ENCODE data around the gene JMJD1C.

DNA sequence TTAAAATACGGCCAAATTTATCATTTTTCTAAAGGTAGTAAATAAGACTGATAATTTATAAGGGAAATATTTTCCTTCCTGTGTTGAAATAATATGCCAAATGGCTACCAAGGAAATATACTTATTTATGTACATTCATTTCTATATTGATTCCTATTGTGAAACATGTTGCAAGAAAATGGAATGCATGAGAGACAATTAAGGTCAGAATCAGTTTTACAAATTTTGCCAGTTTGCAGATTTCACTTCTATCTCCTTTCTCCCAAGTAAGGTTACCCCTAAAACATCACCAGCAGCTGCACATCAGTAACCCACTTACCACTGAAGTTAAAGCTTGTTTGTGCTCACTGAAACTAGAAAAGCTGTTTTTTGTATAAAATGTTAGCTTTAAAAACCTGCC lies 36.2 kb upstream of the JMJD1C start:
- TF ChIP-seq, protein P1, sequence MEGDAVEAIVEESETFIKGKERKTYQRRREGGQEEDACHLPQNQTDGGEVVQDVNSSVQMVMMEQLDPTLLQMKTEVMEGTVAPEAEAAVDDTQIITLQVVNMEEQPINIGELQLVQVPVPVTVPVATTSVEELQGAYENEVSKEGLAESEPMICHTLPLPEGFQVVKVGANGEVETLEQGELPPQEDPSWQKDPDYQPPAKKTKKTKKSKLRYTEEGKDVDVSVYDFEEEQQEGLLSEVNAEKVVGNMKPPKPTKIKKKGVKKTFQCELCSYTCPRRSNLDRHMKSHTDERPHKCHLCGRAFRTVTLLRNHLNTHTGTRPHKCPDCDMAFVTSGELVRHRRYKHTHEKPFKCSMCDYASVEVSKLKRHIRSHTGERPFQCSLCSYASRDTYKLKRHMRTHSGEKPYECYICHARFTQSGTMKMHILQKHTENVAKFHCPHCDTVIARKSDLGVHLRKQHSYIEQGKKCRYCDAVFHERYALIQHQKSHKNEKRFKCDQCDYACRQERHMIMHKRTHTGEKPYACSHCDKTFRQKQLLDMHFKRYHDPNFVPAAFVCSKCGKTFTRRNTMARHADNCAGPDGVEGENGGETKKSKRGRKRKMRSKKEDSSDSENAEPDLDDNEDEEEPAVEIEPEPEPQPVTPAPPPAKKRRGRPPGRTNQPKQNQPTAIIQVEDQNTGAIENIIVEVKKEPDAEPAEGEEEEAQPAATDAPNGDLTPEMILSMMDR (IDR thresholded peaks at IDR 0.05 in 2 of 3, conservative IDR thresholded peaks at IDR 0.05 in 1 of 3; ENCODE audit: control insufficient read depth in 2 of 3, extremely low read depth in 1 of 3, insufficient read depth in 1 of 3, low read depth in 3 of 3, low read length in 3 of 3), result no peak
- TF ChIP-seq, protein P2, sequence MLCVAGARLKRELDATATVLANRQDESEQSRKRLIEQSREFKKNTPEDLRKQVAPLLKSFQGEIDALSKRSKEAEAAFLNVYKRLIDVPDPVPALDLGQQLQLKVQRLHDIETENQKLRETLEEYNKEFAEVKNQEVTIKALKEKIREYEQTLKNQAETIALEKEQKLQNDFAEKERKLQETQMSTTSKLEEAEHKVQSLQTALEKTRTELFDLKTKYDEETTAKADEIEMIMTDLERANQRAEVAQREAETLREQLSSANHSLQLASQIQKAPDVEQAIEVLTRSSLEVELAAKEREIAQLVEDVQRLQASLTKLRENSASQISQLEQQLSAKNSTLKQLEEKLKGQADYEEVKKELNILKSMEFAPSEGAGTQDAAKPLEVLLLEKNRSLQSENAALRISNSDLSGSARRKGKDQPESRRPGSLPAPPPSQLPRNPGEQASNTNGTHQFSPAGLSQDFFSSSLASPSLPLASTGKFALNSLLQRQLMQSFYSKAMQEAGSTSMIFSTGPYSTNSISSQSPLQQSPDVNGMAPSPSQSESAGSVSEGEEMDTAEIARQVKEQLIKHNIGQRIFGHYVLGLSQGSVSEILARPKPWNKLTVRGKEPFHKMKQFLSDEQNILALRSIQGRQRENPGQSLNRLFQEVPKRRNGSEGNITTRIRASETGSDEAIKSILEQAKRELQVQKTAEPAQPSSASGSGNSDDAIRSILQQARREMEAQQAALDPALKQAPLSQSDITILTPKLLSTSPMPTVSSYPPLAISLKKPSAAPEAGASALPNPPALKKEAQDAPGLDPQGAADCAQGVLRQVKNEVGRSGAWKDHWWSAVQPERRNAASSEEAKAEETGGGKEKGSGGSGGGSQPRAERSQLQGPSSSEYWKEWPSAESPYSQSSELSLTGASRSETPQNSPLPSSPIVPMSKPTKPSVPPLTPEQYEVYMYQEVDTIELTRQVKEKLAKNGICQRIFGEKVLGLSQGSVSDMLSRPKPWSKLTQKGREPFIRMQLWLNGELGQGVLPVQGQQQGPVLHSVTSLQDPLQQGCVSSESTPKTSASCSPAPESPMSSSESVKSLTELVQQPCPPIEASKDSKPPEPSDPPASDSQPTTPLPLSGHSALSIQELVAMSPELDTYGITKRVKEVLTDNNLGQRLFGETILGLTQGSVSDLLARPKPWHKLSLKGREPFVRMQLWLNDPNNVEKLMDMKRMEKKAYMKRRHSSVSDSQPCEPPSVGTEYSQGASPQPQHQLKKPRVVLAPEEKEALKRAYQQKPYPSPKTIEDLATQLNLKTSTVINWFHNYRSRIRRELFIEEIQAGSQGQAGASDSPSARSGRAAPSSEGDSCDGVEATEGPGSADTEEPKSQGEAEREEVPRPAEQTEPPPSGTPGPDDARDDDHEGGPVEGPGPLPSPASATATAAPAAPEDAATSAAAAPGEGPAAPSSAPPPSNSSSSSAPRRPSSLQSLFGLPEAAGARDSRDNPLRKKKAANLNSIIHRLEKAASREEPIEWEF (IDR thresholded peaks at IDR 0.05; ENCODE audit: insufficient replicate concordance, low read depth, low read length), result no peak
- TF ChIP-seq RUNX3 (IDR thresholded peaks at IDR 0.05; ENCODE audit: low read length) (no peak), EZH2 (IDR thresholded peaks at IDR 0.05; ENCODE audit: borderline replicate concordance, control insufficient read depth, low read depth, low read length) (no peak)
- TF ChIP-seq, protein P3, sequence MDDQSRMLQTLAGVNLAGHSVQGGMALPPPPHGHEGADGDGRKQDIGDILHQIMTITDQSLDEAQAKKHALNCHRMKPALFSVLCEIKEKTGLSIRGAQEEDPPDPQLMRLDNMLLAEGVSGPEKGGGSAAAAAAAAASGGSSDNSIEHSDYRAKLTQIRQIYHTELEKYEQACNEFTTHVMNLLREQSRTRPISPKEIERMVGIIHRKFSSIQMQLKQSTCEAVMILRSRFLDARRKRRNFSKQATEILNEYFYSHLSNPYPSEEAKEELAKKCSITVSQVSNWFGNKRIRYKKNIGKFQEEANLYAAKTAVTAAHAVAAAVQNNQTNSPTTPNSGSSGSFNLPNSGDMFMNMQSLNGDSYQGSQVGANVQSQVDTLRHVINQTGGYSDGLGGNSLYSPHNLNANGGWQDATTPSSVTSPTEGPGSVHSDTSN (IDR thresholded peaks at IDR 0.05; ENCODE audit: insufficient replicate concordance, low read depth, low read length), result no peak

Data from GM12878 (cell line).